K562 (cell line): Measurements from ENCODE around the gene HDAC5. TPM values are rescaled to one million over a fixed set of nuclear protein-coding genes. Genes with fewer than 3 reads are reported as not detected.

Source experiments
- ATAC-seq: fragments of 200-7000 bp; cut with Tn5 transposase; 3 replicates; pipeline ENCODE4 v1.9.1; 2020; ENCODE audit warnings: moderate library complexity
- BruUV-seq: library from RNA; stranded (reverse); fragments of 400-500 nt; replicated peaks from 2 replicates; lab custom pipeline; 2021; lab: Mats Ljungman, UMichigan
- CTCF ChIA-PET: fragments of 300-600 bp; formaldehyde crosslinking; extraction: SDS; loops from one replicate; lab custom pipeline; 2021; ENCODE audit warnings: low intra/inter-chr PET ratio; lab: Yijun Ruan, JAX
- POLR2A ChIA-PET: fragments of 300-600, 350-650 bp; sonication (Branson Sonifier 250); formaldehyde crosslinking; extraction: SDS; loops from one replicate; lab custom pipeline; 2021; ENCODE audit warnings: antibody characterized with exemption, inconsistent platforms; lab: Yijun Ruan, JAX
- DNase-seq, 4 experiments: peaks; one replicate each; pipeline versions ENCODE4 v3.0.0 to v3.0.0-alpha.2; 2011 to 2018; ENCODE audit warnings: low spot score in 3 of 4, mixed read lengths in 3 of 4; ENCODE audit errors: extremely low read depth in 1 of 4
- FAIRE-seq: peaks from 2 replicates; lab custom pipeline; 2011; peaks lifted over from hg19 to GRCh38; lab: Jason Lieb, UNC
- H2AFZ ChIP-seq: 2 replicates; pipeline ENCODE4 v1.6.0; 2011; ENCODE audit warnings: low read depth, low read length, control low read depth, inconsistent platforms
- H3K27ac ChIP-seq: fragments of 200-600 bp; 3 replicates; pipeline ENCODE4 v1.8.0; 2011; ENCODE audit warnings: low read depth, mild to moderate bottlenecking, control low read depth, inconsistent platforms, low read length, moderate library complexity, mixed read lengths; ENCODE audit errors: extremely low read depth
- H3K27me3 ChIP-seq, 2 experiments: fragments of 300-600 bp in 1 of 2; 2 replicates in 1 of 2; 3 replicates in 1 of 2; pipeline versions ENCODE4 v1.6.0 to v1.8.0; 2011; ENCODE audit warnings: inconsistent platforms in 2 of 2, low read length in 2 of 2, mild to moderate bottlenecking in 1 of 2, mixed read lengths in 1 of 2, moderate library complexity in 1 of 2; ENCODE audit not compliant: control insufficient read depth in 2 of 2, insufficient read depth in 2 of 2
- H3K36me3 ChIP-seq: fragments of 300-600 bp; 3 replicates; pipeline ENCODE4 v1.8.0; 2011; ENCODE audit warnings: mild to moderate bottlenecking, low read length, inconsistent platforms; ENCODE audit not compliant: control insufficient read depth, insufficient read depth
- H3K4me1 ChIP-seq, 2 experiments: fragments of 200-600 bp in 1 of 2; replicated peaks in 1 of 2; 2 replicates in 1 of 2; 3 replicates in 1 of 2; pipeline versions ENCODE4 v1.5.1 to v1.8.0; 2011; ENCODE audit warnings: inconsistent platforms in 2 of 2, low read length in 2 of 2, mild to moderate bottlenecking in 1 of 2, mixed read lengths in 1 of 2, moderate library complexity in 1 of 2; ENCODE audit not compliant: control insufficient read depth in 2 of 2, insufficient read depth in 2 of 2
- H3K4me2 ChIP-seq: 2 replicates; pipeline ENCODE4 v1.6.1; 2011; ENCODE audit warnings: low read length, control low read depth, inconsistent platforms, mixed read lengths; ENCODE audit not compliant: insufficient read depth
- H3K4me3 ChIP-seq: fragments of 200-600 bp; sonication (generic), shearing (Covaris generic); 2 replicates; pipeline ENCODE4 v1.5.1; 2016; ENCODE audit warnings: control low read depth, inconsistent platforms
- H3K79me2 ChIP-seq: fragments of 200-600 bp; 3 replicates; pipeline ENCODE4 v1.8.0; 2011; ENCODE audit warnings: low read length, inconsistent platforms; ENCODE audit not compliant: control insufficient read depth, insufficient read depth
- H3K9ac ChIP-seq, 2 experiments: 2 replicates each; pipeline versions ENCODE4 v1.6.0 to v1.6.1; 2011; ENCODE audit warnings: low read depth in 2 of 2, low read length in 2 of 2, control low read depth in 1 of 2, inconsistent platforms in 1 of 2, mild to moderate bottlenecking in 1 of 2, mixed read lengths in 1 of 2; ENCODE audit not compliant: insufficient read depth in 1 of 2
- H3K9me1 ChIP-seq: one replicate; pipeline ENCODE4 v1.6.0; 2011; ENCODE audit warnings: inconsistent platforms, mild to moderate bottlenecking, low read length, moderate library complexity; ENCODE audit not compliant: control insufficient read depth, insufficient read depth
- H3K9me3 ChIP-seq: replicated peaks from 2 replicates; pipeline ENCODE4 v1.5.1; 2011; ENCODE audit warnings: low read depth, low read length, inconsistent platforms; ENCODE audit not compliant: control insufficient read depth, insufficient read depth
- H4K20me1 ChIP-seq: replicated peaks from 2 replicates; pipeline ENCODE4 v1.6.1; 2011; ENCODE audit warnings: low read length, inconsistent platforms, mixed read lengths; ENCODE audit not compliant: control insufficient read depth, insufficient read depth
- ATF7 ChIP-seq: fragments of 450-650 bp; IDR thresholded peaks from 2 replicates; pipeline ENCODE4 v1.7.1; 2014; ENCODE audit warnings: mild to moderate bottlenecking, moderate library complexity
- CHCHD3 ChIP-seq: fragments of 250-450 bp; sonication (Bioruptor Pico); IDR thresholded peaks from 2 replicates; pipeline ENCODE4 v2.1.2; 2022; ENCODE audit warnings: mild to moderate bottlenecking
- CREB1 ChIP-seq, 2 experiments: sonication (generic) in 1 of 2; formaldehyde crosslinking in 1 of 2; IDR thresholded peaks; 2 replicates each; pipeline versions ENCODE4 v1.6.1 to v1.8.0; 2012 to 2022; ENCODE audit warnings: inconsistent platforms in 1 of 2, mild to moderate bottlenecking in 1 of 2, missing genetic modification reagents in 1 of 2, moderate library complexity in 1 of 2
- CTBP1 ChIP-seq: fragments of 450-650 bp; IDR thresholded peaks from 2 replicates; pipeline ENCODE4 v1.6.1; 2016; ENCODE audit warnings: borderline replicate concordance
- DIDO1 ChIP-seq: fragments of 450-650 bp; IDR thresholded peaks from 2 replicates; pipeline ENCODE4 v1.6.1; 2016; ENCODE audit warnings: low read depth, missing biosample characterization, missing genetic modification characterization
- FOXK2 ChIP-seq, 2 experiments: fragments of 450-650 bp; IDR thresholded peaks in 1 of 2; conservative IDR thresholded peaks in 1 of 2; 2 replicates each; pipeline ENCODE4 v1.6.1; 2016; ENCODE audit warnings: low read depth in 2 of 2, mild to moderate bottlenecking in 1 of 2
- GABPB1 ChIP-seq: sonication (generic); formaldehyde crosslinking; IDR thresholded peaks from 2 replicates; pipeline ENCODE4 v1.8.0; 2022; ENCODE audit warnings: mild to moderate bottlenecking, missing genetic modification reagents
- HBP1 ChIP-seq: fragments of 450-650 bp; formaldehyde crosslinking; IDR thresholded peaks from 2 replicates; pipeline ENCODE4 v1.4.0; 2022; ENCODE audit warnings: missing genetic modification characterization
- HDAC2 ChIP-seq: fragments of 450-650 bp; IDR thresholded peaks from 2 replicates; pipeline ENCODE4 v1.6.1; 2016; ENCODE audit warnings: mild to moderate bottlenecking
- KLF16 ChIP-seq: IDR thresholded peaks from 2 replicates; pipeline ENCODE4 v1.6.1; 2016; ENCODE audit warnings: antibody characterized with exemption
- MAZ ChIP-seq, 2 experiments: fragments of 450-650 bp in 1 of 2; sonication (generic) in 1 of 2; formaldehyde crosslinking; IDR thresholded peaks in 1 of 2; conservative IDR thresholded peaks in 1 of 2; 2 replicates each; pipeline versions ENCODE4 v1.4.0 to v1.5.0; 2020; ENCODE audit warnings: mild to moderate bottlenecking in 1 of 2, missing genetic modification reagents in 1 of 2
- MCM3 ChIP-seq: fragments of 450-650 bp; IDR thresholded peaks from 2 replicates; pipeline ENCODE4 v1.6.1; 2016
- POLR2B ChIP-seq: fragments of 450-650 bp; IDR thresholded peaks from 2 replicates; pipeline ENCODE4 v1.6.1; 2018; ENCODE audit warnings: low read depth; ENCODE audit not compliant: partially characterized antibody
- SLC30A9 ChIP-seq: fragments of 250-450 bp; sonication (Bioruptor Pico); IDR thresholded peaks from 2 replicates; pipeline ENCODE4 v1.8.0; 2022; ENCODE audit warnings: mild to moderate bottlenecking, moderate library complexity
- ZNF354B ChIP-seq: fragments of 250-450 bp; sonication (Bioruptor Pico); IDR thresholded peaks from 2 replicates; pipeline ENCODE4 v1.4.0; 2020
- ZNF644 ChIP-seq: fragments of 200-800 bp; sonication (Bioruptor generic); IDR thresholded peaks from 2 replicates; pipeline ENCODE4 v1.6.1; 2016; ENCODE audit warnings: low read depth, missing genetic modification characterization, missing compliant biosample characterization
- WGBS: fragments of 100-300 bp; shearing (Covaris generic); methylation state at CpG from one replicate; pipeline ENCODE4 v1.1.6; 2016; ENCODE audit warnings: low coverage, mixed read lengths; ENCODE audit not compliant: insufficient coverage; ENCODE audit errors: missing lambda C conversion rate; 5-methylcytosine and 5-hydroxymethylcytosine counted together
- in situ Hi-C: fragments of 300-500 bp; cut with MboI; formaldehyde crosslinking; loops from 4 replicates; pipeline ENCODE4 v1.15.0; 2018; ENCODE audit warnings: inconsistent platforms, mixed read lengths
- intact Hi-C: fragments of 100-400 bp; cut with micrococcal nuclease; formaldehyde crosslinking; loops from 2 replicates; pipeline ENCODE4 v1.14.2; 2022
- polyA plus RNA-seq, 8 experiments: library from polyadenylated mRNA; depleted of rRNA in 4 of 8; stranded (reverse) in 5 of 8; unstranded in 3 of 8; fragments of >200 nt; fragmentation: Nextera tagmentation in 2 of 8; fragmentation: Illumina TruSeq in 1 of 8; extraction: Ambion mirVana in 2 of 8; extraction: Trizol in 1 of 8; gene quantifications; 2 replicates each; pipeline versions ENCODE4 v1.2.1 to v1.2.3, GENCODE V29; 2011 to 2014; ENCODE audit warnings: inconsistent platforms in 1 of 8, missing spikeins in 1 of 8
- total RNA-seq, 7 experiments: library from RNA; depleted of rRNA in 6 of 7; stranded (reverse); fragments of >200 nt in 6 of 7; fragmentation: Illumina TruSeq in 2 of 7; extraction: Trizol in 2 of 7; gene quantifications; 2 replicates each; pipeline versions ENCODE4 v1.2.1 to v1.2.3, GENCODE V29; 2011 to 2021; ENCODE audit warnings: low replicate concordance in 1 of 7
- TF ChIP-seq, protein P1 (sequence below): fragments of 450-650 bp; IDR thresholded peaks from 2 replicates; pipeline ENCODE4 v1.6.1; 2016; ENCODE audit warnings: borderline replicate concordance

HDAC5 gene
- total and polyA plus RNA-seq, 9 of the 15 experiments (the other 6 are each of a cell fraction or from before 2014, with no cell fraction given) = 0.45 to 26.2 (median 16.4) TPM

DNA sequence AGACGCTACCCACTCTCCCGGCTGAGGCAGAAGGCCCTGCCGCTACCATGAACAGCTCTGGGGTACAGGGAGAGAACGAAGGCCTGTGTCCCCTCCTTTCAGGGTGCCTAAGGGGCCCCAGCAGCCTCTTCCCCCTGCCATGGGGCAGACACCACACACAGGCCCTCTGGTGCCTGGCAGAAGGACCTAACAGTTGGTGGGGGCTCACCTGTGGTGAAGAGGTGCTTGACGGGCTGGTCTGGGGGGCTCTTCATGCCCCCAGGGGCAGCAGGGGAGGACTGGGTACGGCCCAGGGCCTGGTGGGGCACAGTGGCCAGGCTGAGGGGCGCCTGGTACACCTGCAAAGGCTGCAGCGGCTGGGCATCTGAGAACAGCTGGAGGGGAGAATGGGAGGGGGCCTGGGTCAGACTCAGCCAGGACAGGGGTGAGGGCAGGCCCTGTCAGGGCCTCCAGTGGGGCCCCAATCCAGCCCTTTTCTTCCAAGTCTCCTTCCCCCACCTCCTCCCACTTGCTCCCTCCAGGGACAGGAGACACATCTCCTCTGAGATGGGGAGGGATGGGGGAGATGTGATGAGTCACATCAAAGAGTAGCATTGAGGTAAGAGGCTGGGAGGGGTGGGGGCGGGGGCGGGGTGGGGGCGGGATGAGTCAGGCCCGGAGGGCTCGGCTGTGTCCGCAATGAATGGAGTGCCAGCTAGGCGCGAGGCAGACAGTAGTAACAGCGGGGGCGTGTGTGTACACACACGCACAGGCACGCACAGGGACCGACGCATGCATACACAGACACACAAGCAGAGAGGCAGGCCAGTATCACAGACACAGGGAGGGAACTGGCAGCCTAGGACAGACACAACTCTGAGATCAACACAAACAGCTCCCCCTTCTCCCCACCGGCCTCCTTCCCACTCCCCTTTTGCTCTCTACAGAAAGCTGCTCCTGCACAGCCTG lies 36.8 kb downstream of the HDAC5 start:
- Histone ChIP-seq H3K4me2 (peak overlapping the region; percentile 85), H3K9me3 (no peaks in the 10 kb centered on the region), H3K9me1 (peaks cover 4% of the 10 kb centered on the region), H3K9ac (peak overlapping the region; percentile 65 to 86), H2AFZ (peak overlapping the region; percentile 86), H3K27ac (peak overlapping the region; percentile 91), H3K36me3 (peaks cover 31% of the 10 kb centered on the region; the same call in 1 of the 3 replicates), H3K79me2 (no peaks in the 10 kb centered on the region; the same call in 2 of the 3 replicates), H3K4me1 (peaks cover 21 to 56% of the 10 kb centered on the region in 2 experiments), H4K20me1 (no peaks in the 10 kb centered on the region), H3K27me3 (no peaks in the 10 kb centered on the region), H3K4me3 (no peak overlapping the region; the same call in 1 of the 2 replicates)
- no TSS peak for BruUV-seq
- intact Hi-C loops (no loop called here), in situ Hi-C loops (no loop called here)
- ChIA-PET CTCF (no interaction called here), POLR2A (interaction anchor here (0.8 to 1.7 kb wide), 7 partner anchors 9 to 100 kb away, joined by 3 to 5 read pairs (median 3); partner anchors contain the start of genes LSM12 and TMUB2)
- ATAC-seq (peak; percentile 89), FAIRE-seq (peak; percentile 92), DNase-seq (peak; percentile 92 to 96 (median 96))
- WGBS = 24% methylated on average over 19 of the region's 23 CpGs
- no peak for TF ChIP-seq ZNF354B (CRISPR knock-in tag)
- peak; percentile 40; the same call in 1 of the 2 replicates for TF ChIP-seq CTBP1
- TF ChIP-seq HDAC2 = no peak
- TF ChIP-seq FOXK2 (conservative IDR thresholded peaks at IDR 0.05 in 1 of 2, IDR thresholded peaks at IDR 0.05 in 1 of 2; ENCODE audit: low read depth in 2 of 2) = peak; percentile 67 to 68
- TF ChIP-seq KLF16 = no peak
- no peak for TF ChIP-seq POLR2B
- peak in 1 of 2 experiments; percentile 85; a peak in 2 of 4 replicates for TF ChIP-seq MAZ (CRISPR knock-in tag; conservative IDR thresholded peaks at IDR 0.05 in 1 of 2, IDR thresholded peaks at IDR 0.05 in 1 of 2)
- TF ChIP-seq, protein P1, sequence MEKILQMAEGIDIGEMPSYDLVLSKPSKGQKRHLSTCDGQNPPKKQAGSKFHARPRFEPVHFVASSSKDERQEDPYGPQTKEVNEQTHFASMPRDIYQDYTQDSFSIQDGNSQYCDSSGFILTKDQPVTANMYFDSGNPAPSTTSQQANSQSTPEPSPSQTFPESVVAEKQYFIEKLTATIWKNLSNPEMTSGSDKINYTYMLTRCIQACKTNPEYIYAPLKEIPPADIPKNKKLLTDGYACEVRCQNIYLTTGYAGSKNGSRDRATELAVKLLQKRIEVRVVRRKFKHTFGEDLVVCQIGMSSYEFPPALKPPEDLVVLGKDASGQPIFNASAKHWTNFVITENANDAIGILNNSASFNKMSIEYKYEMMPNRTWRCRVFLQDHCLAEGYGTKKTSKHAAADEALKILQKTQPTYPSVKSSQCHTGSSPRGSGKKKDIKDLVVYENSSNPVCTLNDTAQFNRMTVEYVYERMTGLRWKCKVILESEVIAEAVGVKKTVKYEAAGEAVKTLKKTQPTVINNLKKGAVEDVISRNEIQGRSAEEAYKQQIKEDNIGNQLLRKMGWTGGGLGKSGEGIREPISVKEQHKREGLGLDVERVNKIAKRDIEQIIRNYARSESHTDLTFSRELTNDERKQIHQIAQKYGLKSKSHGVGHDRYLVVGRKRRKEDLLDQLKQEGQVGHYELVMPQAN = peak; percentile 43; the same call in 1 of the 2 replicates
- no peak for TF ChIP-seq SLC30A9
- no peak for TF ChIP-seq ATF7
- TF ChIP-seq CHCHD3 (CRISPR knock-in tag) = no peak
- TF ChIP-seq MCM3 = no peak
- TF ChIP-seq CREB1 (IDR thresholded peaks at IDR 0.05) = peak; percentile 30; the same call in 1 of the 2 replicates
- no peak for TF ChIP-seq CREB1 (CRISPR knock-in tag; IDR thresholded peaks at IDR 0.05)
- TF ChIP-seq GABPB1 = no peak
- no peak for TF ChIP-seq ZNF644 (tag)
- TF ChIP-seq DIDO1 (tag) = no peak
- TF ChIP-seq HBP1 = peak; percentile 47; the same call in 1 of the 2 replicates
